ENCODE results near the gene MSANTD2. TPM values are rescaled to one million over a fixed set of nuclear protein-coding genes. Genes with fewer than 3 reads are reported as not detected.

MSANTD2 gene
- total RNA-seq, 1 donor from 2014 or later: 21.0 TPM

- ChIA-PET CTCF (no interaction called here), POLR2A (no interaction called here)
- Mint-ChIP-seq H3K4me3 (no peak overlapping the region), H3K9me3 (no peaks in the 10 kb centered on the region), H3K27me3 (peaks cover 49% of the 10 kb centered on the region), H3K4me1 (no peaks in the 10 kb centered on the region), H3K36me3 (ENCODE audit: low read depth) (no peaks in the 10 kb centered on the region), H3K27ac (no peak overlapping the region)
- no peak for TF ChIP-seq CTCF (IDR thresholded peaks at IDR 0.05)
- DNase-seq: no peak
- ATAC-seq (ENCODE audit: low read depth): no peak
- intact Hi-C loops (cut with micrococcal nuclease): no loop called here
Observed at GRCh38 chr11:124821995-124822730, 22.0 kb upstream of the MSANTD2 start.

GRCh38 chr11:124817036-124817435 is 16.8 kb upstream of the MSANTD2 start:
- TF ChIP-seq CTCF (IDR thresholded peaks at IDR 0.05): no peak
- ChIA-PET POLR2A (no interaction called here), CTCF (no interaction called here)
- ATAC-seq (ENCODE audit: low read depth) (no peak), DNase-seq (no peak)
- Mint-ChIP-seq H3K9me3 (no peaks in the 10 kb centered on the region), H3K4me1 (no peaks in the 10 kb centered on the region), H3K36me3 (ENCODE audit: low read depth) (no peaks in the 10 kb centered on the region), H3K27ac (no peak overlapping the region), H3K4me3 (no peak overlapping the region), H3K27me3 (peaks cover 38% of the 10 kb centered on the region)
- intact Hi-C loops (cut with micrococcal nuclease): no loop called here

DNA sequence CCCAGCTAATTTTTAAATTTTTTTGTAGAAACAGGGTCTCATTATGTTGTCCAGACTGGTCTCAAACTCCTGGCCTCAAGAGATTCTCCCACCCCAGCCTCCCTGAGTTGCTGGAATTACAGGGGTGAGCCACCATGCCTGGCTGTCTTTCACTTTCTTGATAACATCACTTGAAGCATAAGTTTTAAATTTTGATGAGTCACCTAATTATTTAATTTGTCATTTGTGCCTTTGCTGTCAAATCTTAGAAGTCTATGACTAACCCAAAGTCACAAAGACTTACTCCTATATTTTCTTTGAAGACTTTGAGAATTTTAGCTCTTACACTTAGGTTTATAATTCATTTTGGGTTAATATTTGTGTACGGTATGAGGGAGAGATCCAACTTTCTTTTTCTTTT is 14.5 kb upstream of the MSANTD2 start:
- peaks cover 31% of the 10 kb centered on the region for H3K27me3 Mint-ChIP-seq
- no peak for TF ChIP-seq CTCF (IDR thresholded peaks at IDR 0.05)
- ATAC-seq (ENCODE audit: low read depth) (no peak), DNase-seq (no peak)
- H3K9me3 Mint-ChIP-seq: no peaks in the 10 kb centered on the region
- no peak overlapping the region for H3K27ac Mint-ChIP-seq
- H3K4me1 Mint-ChIP-seq: no peaks in the 10 kb centered on the region
- CTCF ChIA-PET: interaction anchor here (1.2 kb wide), 1 partner anchor 145 kb away, joined by 3 read pairs; no protein-coding TSS in a partner anchor
- H3K4me3 Mint-ChIP-seq: no peak overlapping the region
- POLR2A ChIA-PET: no interaction called here
- intact Hi-C loops (cut with micrococcal nuclease): no loop called here
- H3K36me3 Mint-ChIP-seq (ENCODE audit: low read depth): no peaks in the 10 kb centered on the region

GRCh38 chr11:124812876-124813275 is 12.7 kb upstream of the MSANTD2 start:
- Mint-ChIP-seq H3K27me3 (peaks cover 18% of the 10 kb centered on the region), H3K4me1 (no peaks in the 10 kb centered on the region), H3K36me3 (ENCODE audit: low read depth) (no peaks in the 10 kb centered on the region), H3K27ac (no peak overlapping the region), H3K4me3 (no peak overlapping the region), H3K9me3 (no peaks in the 10 kb centered on the region)
- POLR2A ChIA-PET: no interaction called here
- CTCF ChIA-PET: interaction anchor here (1.2 kb wide), 1 partner anchor 24 kb away, joined by 3 read pairs; no protein-coding TSS in a partner anchor
- ATAC-seq (ENCODE audit: low read depth): no peak
- no peak for TF ChIP-seq CTCF (IDR thresholded peaks at IDR 0.05)
- DNase-seq: no peak
- intact Hi-C loops (cut with micrococcal nuclease): no loop called here

DNA sequence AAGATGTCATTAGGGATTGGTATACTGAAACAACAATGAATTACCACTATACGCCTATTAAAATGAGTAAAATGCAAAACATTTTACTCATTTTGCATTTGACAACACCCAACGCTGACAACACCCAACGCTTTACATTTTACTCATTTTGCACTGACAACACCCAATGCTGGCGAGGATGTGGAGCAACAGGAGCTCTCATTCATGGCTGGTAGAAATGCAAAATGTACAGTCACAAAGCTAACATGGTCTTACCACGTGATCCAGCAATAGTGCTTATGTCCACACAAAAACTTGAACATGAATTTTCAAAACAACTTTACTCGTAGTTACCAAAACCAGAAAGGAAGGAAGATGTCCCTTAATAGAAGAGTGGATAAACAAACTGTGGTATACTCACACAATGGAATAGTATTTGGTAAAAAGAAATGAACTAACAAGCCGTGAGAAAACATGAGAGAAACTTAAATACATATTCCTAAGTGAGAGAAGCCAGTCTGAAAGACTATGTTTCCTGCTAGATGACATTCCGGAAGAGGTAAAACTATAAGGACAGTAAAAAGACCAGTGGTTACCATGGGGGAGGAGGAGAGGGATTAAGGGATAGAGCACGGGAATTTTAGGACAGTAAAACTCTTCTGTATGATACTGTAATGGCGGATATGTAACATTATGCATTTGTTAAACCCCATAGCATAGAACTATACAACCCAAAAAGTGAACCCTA is 11.4 kb upstream of the MSANTD2 start:
- TF ChIP-seq CTCF (IDR thresholded peaks at IDR 0.05): no peak
- Mint-ChIP-seq H3K36me3 (ENCODE audit: low read depth) (peaks cover 2% of the 10 kb centered on the region), H3K4me1 (no peaks in the 10 kb centered on the region), H3K9me3 (no peaks in the 10 kb centered on the region), H3K4me3 (no peak overlapping the region), H3K27ac (no peak overlapping the region), H3K27me3 (peaks cover 8% of the 10 kb centered on the region)
- ChIA-PET CTCF (no interaction called here), POLR2A (no interaction called here)
- intact Hi-C loops (cut with micrococcal nuclease): no loop called here
- no peak for ATAC-seq (ENCODE audit: low read depth)
- no peak for DNase-seq

Data from activated B cell treated with CpG ODN at 0.5 μM for 24 hours (primary cell).